ENCODE results near the gene PSMC5. TPM values are rescaled to one million over a fixed set of nuclear protein-coding genes. Genes with fewer than 3 reads are reported as not detected.
A peak's percentile ranks its signal among the peaks of the same experiment; 100 is the strongest.

Gene PSMC5
- total RNA-seq, 1 experiment from 2014 or later = 91.4 TPM

DNA sequence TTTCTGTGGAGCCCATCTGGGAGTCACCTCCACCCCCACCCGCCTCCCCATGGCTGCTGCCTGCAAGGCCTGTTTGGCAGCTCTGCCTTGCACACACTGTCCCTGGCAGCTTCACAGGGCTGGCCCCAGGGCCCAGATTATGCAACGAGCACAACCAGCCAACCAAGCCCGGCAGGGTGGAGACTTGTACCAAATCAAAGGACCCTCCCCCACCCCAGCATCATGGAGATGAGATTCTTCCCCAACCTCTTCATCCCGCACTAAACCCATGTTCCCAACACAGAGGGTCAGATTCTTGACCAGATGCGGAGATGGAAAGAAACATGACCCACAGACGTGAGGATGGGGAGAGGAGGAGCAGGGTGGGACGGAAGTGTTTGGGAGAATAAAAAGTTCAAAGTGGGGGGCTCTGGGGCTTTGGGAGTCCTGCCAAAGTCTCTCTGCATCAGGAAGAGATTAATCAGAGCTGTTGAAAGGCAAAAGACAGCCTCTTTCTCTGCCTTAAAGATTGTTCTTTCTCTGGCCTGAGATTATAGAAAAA, 11.5 kb downstream of the PSMC5 start:
- intact Hi-C loops (cut with micrococcal nuclease; ENCODE audit: unreplicated experiment) = no loop called here
- CTCF ChIA-PET = interaction anchor here (0.5 to 1.2 kb wide), 5 partner anchors 11 to 1565 kb away, joined by 3 to 5 read pairs (median 3); no protein-coding TSS in a partner anchor
- no peak overlapping the region for H3K4me3 Mint-ChIP-seq (ENCODE audit: low read depth, unreplicated experiment)
- peak; percentile 51 for DNase-seq
- peaks cover 42% of the 10 kb centered on the region for H3K36me3 Mint-ChIP-seq (ENCODE audit: insufficient read depth, unreplicated experiment)
- H3K9me3 Mint-ChIP-seq (ENCODE audit: low read depth, unreplicated experiment) = no peaks in the 10 kb centered on the region
- BruUV-seq (replicated peaks) = no TSS peak
- no peak overlapping the region for H3K27ac Mint-ChIP-seq (ENCODE audit: unreplicated experiment)
- H3K27me3 Mint-ChIP-seq (ENCODE audit: unreplicated experiment) = no peaks in the 10 kb centered on the region
- H3K4me1 Mint-ChIP-seq (ENCODE audit: low read depth, unreplicated experiment) = peaks cover 22% of the 10 kb centered on the region
- TF ChIP-seq, protein P1, sequence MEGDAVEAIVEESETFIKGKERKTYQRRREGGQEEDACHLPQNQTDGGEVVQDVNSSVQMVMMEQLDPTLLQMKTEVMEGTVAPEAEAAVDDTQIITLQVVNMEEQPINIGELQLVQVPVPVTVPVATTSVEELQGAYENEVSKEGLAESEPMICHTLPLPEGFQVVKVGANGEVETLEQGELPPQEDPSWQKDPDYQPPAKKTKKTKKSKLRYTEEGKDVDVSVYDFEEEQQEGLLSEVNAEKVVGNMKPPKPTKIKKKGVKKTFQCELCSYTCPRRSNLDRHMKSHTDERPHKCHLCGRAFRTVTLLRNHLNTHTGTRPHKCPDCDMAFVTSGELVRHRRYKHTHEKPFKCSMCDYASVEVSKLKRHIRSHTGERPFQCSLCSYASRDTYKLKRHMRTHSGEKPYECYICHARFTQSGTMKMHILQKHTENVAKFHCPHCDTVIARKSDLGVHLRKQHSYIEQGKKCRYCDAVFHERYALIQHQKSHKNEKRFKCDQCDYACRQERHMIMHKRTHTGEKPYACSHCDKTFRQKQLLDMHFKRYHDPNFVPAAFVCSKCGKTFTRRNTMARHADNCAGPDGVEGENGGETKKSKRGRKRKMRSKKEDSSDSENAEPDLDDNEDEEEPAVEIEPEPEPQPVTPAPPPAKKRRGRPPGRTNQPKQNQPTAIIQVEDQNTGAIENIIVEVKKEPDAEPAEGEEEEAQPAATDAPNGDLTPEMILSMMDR (IDR thresholded peaks at IDR 0.05; ENCODE audit: unreplicated experiment) = no peak

DNA sequence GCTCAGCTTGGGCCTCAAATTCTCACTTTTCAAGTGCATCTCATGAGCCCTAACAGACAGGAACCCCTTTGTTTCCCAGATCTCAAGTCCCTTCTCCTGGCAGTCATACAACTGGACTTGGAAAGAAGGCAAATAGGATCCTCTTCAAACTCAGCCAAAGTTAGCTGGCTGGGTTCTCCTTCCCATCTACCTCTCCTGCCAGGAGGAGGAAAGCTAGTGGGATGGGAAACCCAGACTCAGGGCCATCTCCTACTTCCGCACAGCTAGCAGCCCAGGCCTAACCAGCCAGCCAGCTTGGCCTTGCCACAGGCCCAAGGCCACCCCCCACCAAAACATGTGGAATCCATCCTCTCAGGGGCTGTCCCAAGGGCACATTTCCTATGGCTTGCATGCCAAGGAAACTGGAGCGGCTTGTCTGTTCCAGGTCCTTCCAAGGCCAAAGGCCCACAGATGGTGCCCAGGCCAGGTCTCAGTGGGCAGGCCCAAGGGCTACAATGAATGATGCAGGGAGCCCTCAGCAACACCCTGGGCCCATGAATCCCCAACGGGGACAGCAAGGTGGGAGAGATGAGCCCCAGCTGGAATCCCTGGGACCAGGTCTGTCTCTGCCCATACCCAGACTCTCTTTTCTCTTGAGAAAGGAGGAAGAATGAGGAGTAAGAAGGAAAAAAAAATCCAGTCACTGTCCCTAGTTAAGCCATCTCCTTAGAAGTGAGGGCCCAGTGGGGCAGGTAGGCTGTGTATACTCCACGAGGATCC, 13.5 kb downstream of the PSMC5 start:
- peaks cover 33% of the 10 kb centered on the region for H3K36me3 Mint-ChIP-seq (ENCODE audit: insufficient read depth, unreplicated experiment)
- CTCF ChIA-PET = interaction anchor here (1.2 kb wide), 1 partner anchor 66 kb away, joined by 3 read pairs; no protein-coding TSS in a partner anchor
- H3K4me3 Mint-ChIP-seq (ENCODE audit: low read depth, unreplicated experiment) = peak overlapping the region; percentile 84
- intact Hi-C loops (cut with micrococcal nuclease; ENCODE audit: unreplicated experiment) = no loop called here
- TF ChIP-seq, protein P1 (IDR thresholded peaks at IDR 0.05; ENCODE audit: unreplicated experiment) = no peak
- no peaks in the 10 kb centered on the region for H3K9me3 Mint-ChIP-seq (ENCODE audit: low read depth, unreplicated experiment)
- peaks cover 11% of the 10 kb centered on the region for H3K4me1 Mint-ChIP-seq (ENCODE audit: low read depth, unreplicated experiment)
- H3K27ac Mint-ChIP-seq (ENCODE audit: unreplicated experiment) = peak overlapping the region; percentile 77
- no peaks in the 10 kb centered on the region for H3K27me3 Mint-ChIP-seq (ENCODE audit: unreplicated experiment)
- BruUV-seq (replicated peaks) = TSS peak; percentile 21
- no peak for DNase-seq

DNA sequence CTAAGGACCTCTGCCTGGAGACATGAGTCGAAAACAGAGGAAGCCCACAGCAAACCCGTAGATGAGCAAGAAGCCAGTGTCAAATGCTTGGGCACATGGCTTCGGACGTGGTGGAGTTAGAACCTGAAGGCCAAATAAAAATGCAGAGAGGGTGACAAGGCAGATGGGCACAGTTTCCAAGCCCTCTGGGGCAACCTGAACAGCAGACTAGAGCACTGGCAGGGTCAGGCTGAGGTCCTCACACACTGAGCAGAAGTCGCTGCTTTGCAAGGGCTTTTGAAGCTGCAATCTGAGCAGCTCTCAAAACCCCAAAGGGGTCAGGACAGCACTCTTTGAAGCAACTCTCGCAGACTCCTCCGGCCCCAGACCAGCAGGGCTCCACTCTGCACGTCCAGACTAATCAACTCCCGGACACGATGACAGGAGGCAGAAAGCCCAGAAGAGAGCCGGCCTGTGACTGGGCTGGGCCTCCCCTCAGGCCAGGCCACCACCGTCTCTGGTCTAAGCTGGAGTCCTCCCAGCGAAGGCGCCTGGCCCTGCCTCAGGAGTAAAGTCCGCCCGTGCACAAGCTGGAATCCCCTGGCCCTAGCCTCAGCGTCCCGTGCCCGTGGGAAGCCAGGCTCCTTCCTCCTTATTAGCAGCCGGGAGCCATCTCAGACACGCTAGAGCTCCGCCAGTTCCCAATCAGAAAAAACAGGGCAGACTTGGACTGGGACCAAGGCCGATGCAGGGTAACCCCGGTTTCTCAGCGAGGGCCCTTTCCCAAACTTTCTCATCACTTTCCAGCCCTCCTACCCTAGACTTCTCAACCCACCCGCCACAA, 14.3 kb downstream of the PSMC5 start:
- Mint-ChIP-seq H3K36me3 (ENCODE audit: insufficient read depth, unreplicated experiment) (peaks cover 33% of the 10 kb centered on the region), H3K4me3 (ENCODE audit: low read depth, unreplicated experiment) (peak overlapping the region; percentile 84), H3K27ac (ENCODE audit: unreplicated experiment) (peak overlapping the region; percentile 77), H3K9me3 (ENCODE audit: low read depth, unreplicated experiment) (no peaks in the 10 kb centered on the region), H3K4me1 (ENCODE audit: low read depth, unreplicated experiment) (peaks cover 11% of the 10 kb centered on the region), H3K27me3 (ENCODE audit: unreplicated experiment) (no peaks in the 10 kb centered on the region)
- intact Hi-C loops (cut with micrococcal nuclease; ENCODE audit: unreplicated experiment) = no loop called here
- CTCF ChIA-PET = interaction anchor here (0.9 kb wide), 1 partner anchor 15 kb away, joined by 5 read pairs; no protein-coding TSS in a partner anchor
- TF ChIP-seq, protein P1 (IDR thresholded peaks at IDR 0.05; ENCODE audit: unreplicated experiment) = no peak
- no TSS peak for BruUV-seq (replicated peaks)
- no peak for DNase-seq

DNA sequence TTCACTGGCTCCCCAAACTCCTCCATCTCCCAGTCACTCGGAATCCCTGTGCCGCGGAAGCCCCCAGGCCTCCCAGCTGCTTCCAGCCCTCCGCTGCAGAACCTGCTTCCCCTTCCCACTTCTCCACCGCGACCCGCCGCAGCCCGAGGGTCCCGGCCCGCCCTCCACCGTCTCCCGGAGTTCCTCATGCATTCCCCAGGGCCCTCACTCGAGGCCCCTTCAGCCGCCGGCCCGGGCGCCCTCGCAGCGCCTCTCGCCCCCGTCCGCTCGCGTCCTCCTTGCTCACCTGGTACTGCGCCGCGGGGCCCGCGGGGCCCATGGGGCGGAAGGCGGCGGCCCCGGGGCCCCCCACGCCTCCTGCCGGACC, 14.9 kb downstream of the PSMC5 start:
- Mint-ChIP-seq H3K36me3 (ENCODE audit: insufficient read depth, unreplicated experiment) (peaks cover 33% of the 10 kb centered on the region), H3K4me3 (ENCODE audit: low read depth, unreplicated experiment) (peak overlapping the region; percentile 84), H3K27me3 (ENCODE audit: unreplicated experiment) (no peaks in the 10 kb centered on the region), H3K9me3 (ENCODE audit: low read depth, unreplicated experiment) (no peaks in the 10 kb centered on the region), H3K27ac (ENCODE audit: unreplicated experiment) (peak overlapping the region; percentile 77), H3K4me1 (ENCODE audit: low read depth, unreplicated experiment) (peaks cover 11% of the 10 kb centered on the region)
- intact Hi-C loops (cut with micrococcal nuclease; ENCODE audit: unreplicated experiment) = no loop called here
- TF ChIP-seq, protein P1 (IDR thresholded peaks at IDR 0.05; ENCODE audit: unreplicated experiment) = no peak
- no peak for DNase-seq
- CTCF ChIA-PET = interaction anchor here (0.9 kb wide), 1 partner anchor 15 kb away, joined by 5 read pairs; no protein-coding TSS in a partner anchor
- BruUV-seq (replicated peaks) = no TSS peak

All from Calu3 (cell line).